Skeletal muscle satellite cell (primary cell): Measurements from ENCODE around the gene ALG6.
"Not testable (repeated sequence)": the region's sequence is repeated elsewhere in the genome, so short reads cannot be mapped to it uniquely, and the experiment has no call there.

Experiments
- H3K27me3 ChIP-seq: 2 replicates; pipeline ENCODE4 v1.7.0; 2013; ENCODE audit warnings: low read length; ENCODE audit not compliant: control insufficient read depth, insufficient read depth
- H3K36me3 ChIP-seq: 2 replicates; pipeline ENCODE4 v1.7.0; 2013; ENCODE audit warnings: mild to moderate bottlenecking, control low read depth, low read length; ENCODE audit not compliant: insufficient read depth
- H3K4me1 ChIP-seq: 2 replicates; pipeline ENCODE4 v1.7.0; 2013; ENCODE audit warnings: low read length; ENCODE audit not compliant: control insufficient read depth, insufficient read depth
- H3K4me2 ChIP-seq: 2 replicates; pipeline ENCODE4 v1.7.0; 2013; ENCODE audit warnings: mild to moderate bottlenecking, low read length
- H3K4me3 ChIP-seq: 2 replicates; pipeline ENCODE4 v1.7.0; 2013; ENCODE audit warnings: low read length
- H3K9ac ChIP-seq: 2 replicates; pipeline ENCODE4 v1.7.0; 2013; ENCODE audit warnings: mild to moderate bottlenecking, low read depth, low read length, moderate library complexity
- H3K9me3 ChIP-seq: replicated peaks from 2 replicates; pipeline ENCODE4 v1.7.0; 2013; ENCODE audit warnings: mild to moderate bottlenecking, control low read depth, low read length

ALG6 gene

GRCh38 chr1:63342402-63342801 lies 25.0 kb upstream of the ALG6 start:
- Histone ChIP-seq H3K4me3 (no peak overlapping the region), H3K4me1 (no peaks in the 10 kb centered on the region), H3K9me3 (no peaks in the 10 kb centered on the region), H3K9ac (no peak overlapping the region), H3K36me3 (no peaks in the 10 kb centered on the region), H3K4me2 (no peak overlapping the region), H3K27me3 (peaks cover 9% of the 10 kb centered on the region)

- Histone ChIP-seq H3K9me3 (no peaks in the 10 kb centered on the region), H3K27me3 (peaks cover 17% of the 10 kb centered on the region), H3K4me2 (no peak overlapping the region), H3K9ac (no peak overlapping the region), H3K4me1 (no peaks in the 10 kb centered on the region), H3K36me3 (no peaks in the 10 kb centered on the region), H3K4me3 (no peak overlapping the region)
Observed at GRCh38 chr1:63343922-63344321, 23.5 kb upstream of the ALG6 start.

- Histone ChIP-seq H3K4me1 (no peaks in the 10 kb centered on the region), H3K9me3 (no peaks in the 10 kb centered on the region), H3K9ac (no peak overlapping the region), H3K4me2 (no peak overlapping the region), H3K36me3 (no peaks in the 10 kb centered on the region), H3K4me3 (no peak overlapping the region), H3K27me3 (peaks cover 45% of the 10 kb centered on the region)
Observed at GRCh38 chr1:63350320-63350719, 17.1 kb upstream of the ALG6 start.

GRCh38 chr1:63352736-63353135 lies 14.7 kb upstream of the ALG6 start:
- H3K4me2 ChIP-seq: no peak overlapping the region
- H3K36me3 ChIP-seq: no peaks in the 10 kb centered on the region
- H3K9ac ChIP-seq: no peak overlapping the region
- H3K4me3 ChIP-seq: no peak overlapping the region
- no peaks in the 10 kb centered on the region for H3K9me3 ChIP-seq
- H3K27me3 ChIP-seq: peaks cover 39% of the 10 kb centered on the region
- H3K4me1 ChIP-seq: no peaks in the 10 kb centered on the region

GRCh38 chr1:63356234-63356633 lies 11.2 kb upstream of the ALG6 start:
- H3K4me2 ChIP-seq: not testable (repeated sequence)

GRCh38 chr1:63359561-63359960 lies 7.9 kb upstream of the ALG6 start:
- Histone ChIP-seq H3K36me3 (no peaks in the 10 kb centered on the region), H3K4me2 (no peak overlapping the region), H3K9me3 (no peaks in the 10 kb centered on the region), H3K4me1 (no peaks in the 10 kb centered on the region), H3K9ac (no peak overlapping the region), H3K4me3 (no peak overlapping the region), H3K27me3 (peaks cover 22% of the 10 kb centered on the region)

More at GRCh38 chr1:63356234-63356633, 11.2 kb upstream of the ALG6 start:
- not testable (repeated sequence) for H3K4me3 ChIP-seq, H3K9me3 ChIP-seq, H3K4me1 ChIP-seq, H3K36me3 ChIP-seq, H3K9ac ChIP-seq
- peaks cover 41% of the 10 kb centered on the region for H3K27me3 ChIP-seq

- no peak overlapping the region for H3K9ac ChIP-seq
- H3K4me1 ChIP-seq: peaks cover 3% of the 10 kb centered on the region
- no peak overlapping the region for H3K4me2 ChIP-seq
- H3K27me3 ChIP-seq: peaks cover 18% of the 10 kb centered on the region
- no peak overlapping the region for H3K4me3 ChIP-seq
- no peaks in the 10 kb centered on the region for H3K9me3 ChIP-seq
- H3K36me3 ChIP-seq: no peaks in the 10 kb centered on the region
Observed at GRCh38 chr1:63362073-63362472, 5.4 kb upstream of the ALG6 start.

GRCh38 chr1:63362578-63362977 lies 4.8 kb upstream of the ALG6 start:
- Histone ChIP-seq H3K4me1 (peaks cover 4% of the 10 kb centered on the region), H3K4me3 (no peak overlapping the region), H3K36me3 (no peaks in the 10 kb centered on the region), H3K9me3 (no peaks in the 10 kb centered on the region), H3K4me2 (no peak overlapping the region), H3K27me3 (peaks cover 18% of the 10 kb centered on the region), H3K9ac (no peak overlapping the region)

GRCh38 chr1:63363014-63363413 lies 4.4 kb upstream of the ALG6 start:
- H3K36me3 ChIP-seq: no peaks in the 10 kb centered on the region
- peaks cover 4% of the 10 kb centered on the region for H3K4me1 ChIP-seq
- no peak overlapping the region for H3K9ac ChIP-seq
- no peaks in the 10 kb centered on the region for H3K9me3 ChIP-seq
- H3K4me2 ChIP-seq: no peak overlapping the region
- peaks cover 18% of the 10 kb centered on the region for H3K27me3 ChIP-seq
- H3K4me3 ChIP-seq: no peak overlapping the region

GRCh38 chr1:63366908-63367214 lies 566 bp upstream of the ALG6 start:
- H3K9ac ChIP-seq: peak overlapping the region; percentile 86
- peaks cover 9% of the 10 kb centered on the region for H3K27me3 ChIP-seq
- no peaks in the 10 kb centered on the region for H3K36me3 ChIP-seq
- H3K4me2 ChIP-seq: peak overlapping the region; percentile 94
- peak overlapping the region; percentile 97 for H3K4me3 ChIP-seq
- no peaks in the 10 kb centered on the region for H3K9me3 ChIP-seq
- peaks cover 4% of the 10 kb centered on the region for H3K4me1 ChIP-seq

GRCh38 chr1:63368131-63368530 lies 704 bp downstream of the ALG6 start:
- H3K36me3 ChIP-seq: no peaks in the 10 kb centered on the region
- H3K9ac ChIP-seq: peak overlapping the region; percentile 86
- H3K4me3 ChIP-seq: peak overlapping the region; percentile 97
- peaks cover 4% of the 10 kb centered on the region for H3K4me1 ChIP-seq
- no peaks in the 10 kb centered on the region for H3K27me3 ChIP-seq
- H3K9me3 ChIP-seq: no peaks in the 10 kb centered on the region
- peak overlapping the region; percentile 94 for H3K4me2 ChIP-seq

- Histone ChIP-seq H3K4me1 (no peaks in the 10 kb centered on the region), H3K9ac (no peak overlapping the region), H3K9me3 (no peaks in the 10 kb centered on the region), H3K4me3 (no peak overlapping the region), H3K36me3 (no peaks in the 10 kb centered on the region), H3K27me3 (no peaks in the 10 kb centered on the region), H3K4me2 (no peak overlapping the region)
Observed at GRCh38 chr1:63379583-63379982, 12.2 kb downstream of the ALG6 start.
